ENCODE data around the gene KRT72. TPM values are rescaled to one million over a fixed set of nuclear protein-coding genes. Genes with fewer than 3 reads are reported as not detected.
A peak's percentile ranks its signal among the peaks of the same experiment; 100 is the strongest.

Gene KRT72
- total and polyA plus RNA-seq, 5 donors from 2014 or later: 0.13 to 1.3 TPM; not detected in 3

DNA sequence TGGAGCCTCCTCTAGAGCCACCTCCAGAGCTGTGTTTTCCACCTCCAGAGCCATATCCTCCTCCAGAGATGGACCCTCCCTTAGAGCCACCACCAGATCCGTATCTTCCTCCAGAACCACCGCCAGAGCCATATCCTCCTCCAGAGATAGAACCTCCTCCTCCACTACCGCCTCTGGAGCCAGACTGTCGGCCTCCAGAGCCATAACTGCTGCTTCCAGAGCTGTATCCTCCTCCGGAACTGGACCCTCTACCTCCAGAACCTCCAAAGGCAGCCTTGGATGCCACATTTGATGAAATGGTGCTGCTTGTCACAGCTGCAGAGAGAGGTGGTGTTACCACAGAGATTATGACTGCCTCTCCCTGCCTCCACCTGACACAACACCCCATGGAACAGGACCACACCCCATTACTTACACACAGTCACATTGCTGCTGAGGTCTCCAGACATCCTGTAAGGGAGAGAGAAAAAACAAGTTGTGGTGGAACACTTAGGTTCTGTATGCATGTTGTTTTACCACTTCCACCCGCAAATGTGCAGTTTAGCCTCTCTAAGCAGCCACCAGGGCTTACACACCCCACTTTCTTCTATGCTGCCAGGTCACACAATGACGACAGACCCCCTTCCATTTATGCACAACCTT, 44.0 kb upstream of the KRT72 start:
- no peaks in the 10 kb centered on the region for H3K9me3 ChIP-seq (ENCODE audit: control insufficient read depth in 2 of 2, low read length in 2 of 2)
- H3K27me3 ChIP-seq (ENCODE audit: control insufficient read depth, insufficient read depth, low read length): no peaks in the 10 kb centered on the region
- peaks cover 6% of the 10 kb centered on the region for H3K4me1 ChIP-seq (ENCODE audit: control insufficient read depth, insufficient read depth, low read length, poor library complexity, severe bottlenecking)
- DNase-seq (peak in 2 of 3 donors; percentile 78 to 86), ATAC-seq (ENCODE audit: low read depth in 2 of 2) (peak; percentile 86 to 92)
- H3K36me3 ChIP-seq (ENCODE audit: control insufficient read depth, insufficient read depth, low read length): no peaks in the 10 kb centered on the region
- Mint-ChIP-seq H3K4me1 (peaks cover 0 to 63% (median 9%) of the 10 kb centered on the region in 4 donors), H3K27ac (peak overlapping the region; percentile 98 to 99 (median 99)), H3K4me3 (peak overlapping the region; percentile 59 to 84 (median 66)), H3K36me3 (no peaks in the 10 kb centered on the region), H3K9me3 (peaks cover 0 to 4% (median 0%) of the 10 kb centered on the region in 7 donors), H3K27me3 (peaks cover 9% of the 10 kb centered on the region)
- peak overlapping the region; percentile 36 for H3K27ac ChIP-seq (ENCODE audit: insufficient read depth, low read length, poor library complexity, severe bottlenecking)
- H3K4me3 ChIP-seq (ENCODE audit: low read depth, low read length): no peak overlapping the region

DNA sequence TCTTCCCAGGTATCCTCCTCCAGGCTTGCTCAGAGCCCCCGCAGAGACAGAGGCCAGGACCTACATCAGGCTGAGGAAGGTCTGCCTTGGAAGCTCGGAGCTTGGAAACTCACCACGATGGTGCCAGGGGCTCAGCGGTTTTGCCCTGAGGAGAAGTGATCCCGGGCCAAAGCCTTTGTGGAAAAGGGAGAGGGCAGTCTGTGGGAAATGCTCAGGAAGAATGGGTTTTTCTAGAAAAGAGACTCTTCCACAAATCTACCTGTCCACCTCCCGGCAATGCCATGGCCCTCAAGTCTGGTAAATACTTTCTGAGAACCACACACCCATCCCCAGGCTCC, 42.8 kb upstream of the KRT72 start:
- ATAC-seq (ENCODE audit: low read depth in 2 of 2) (no peak), DNase-seq (no peak)
- H3K4me3 Mint-ChIP-seq: no peak overlapping the region
- no peak overlapping the region for H3K4me3 ChIP-seq (ENCODE audit: low read depth, low read length)
- H3K36me3 ChIP-seq (ENCODE audit: control insufficient read depth, insufficient read depth, low read length): no peaks in the 10 kb centered on the region
- H3K4me1 Mint-ChIP-seq: peaks cover 0 to 60% (median 9%) of the 10 kb centered on the region in 4 donors
- peaks cover 7% of the 10 kb centered on the region for H3K27me3 Mint-ChIP-seq
- H3K27ac Mint-ChIP-seq: peak overlapping the region; percentile 68 to 99 (median 99)
- H3K9me3 Mint-ChIP-seq: peaks cover 0 to 4% (median 0%) of the 10 kb centered on the region in 7 donors
- H3K36me3 Mint-ChIP-seq: no peaks in the 10 kb centered on the region
- peaks cover 6% of the 10 kb centered on the region for H3K4me1 ChIP-seq (ENCODE audit: control insufficient read depth, insufficient read depth, low read length, poor library complexity, severe bottlenecking)
- no peaks in the 10 kb centered on the region for H3K9me3 ChIP-seq (ENCODE audit: control insufficient read depth in 2 of 2, low read length in 2 of 2)
- no peak overlapping the region for H3K27ac ChIP-seq (ENCODE audit: insufficient read depth, low read length, poor library complexity, severe bottlenecking)
- H3K27me3 ChIP-seq (ENCODE audit: control insufficient read depth, insufficient read depth, low read length): peaks cover 5% of the 10 kb centered on the region

GRCh38 chr12:52643233-52644077, 42.2 kb upstream of the KRT72 start:
- H3K27ac Mint-ChIP-seq: peak overlapping the region; percentile 80 to 89 (median 87)
- ATAC-seq (ENCODE audit: low read depth in 2 of 2): no peak
- peaks cover 5% of the 10 kb centered on the region for H3K27me3 Mint-ChIP-seq
- H3K36me3 Mint-ChIP-seq: no peaks in the 10 kb centered on the region
- H3K4me3 Mint-ChIP-seq: no peak overlapping the region
- peaks cover 0 to 4% (median 0%) of the 10 kb centered on the region in 7 donors for H3K9me3 Mint-ChIP-seq
- no peaks in the 10 kb centered on the region for H3K9me3 ChIP-seq (ENCODE audit: control insufficient read depth in 2 of 2, low read length in 2 of 2)
- H3K27ac ChIP-seq (ENCODE audit: insufficient read depth, low read length, poor library complexity, severe bottlenecking): no peak overlapping the region
- H3K4me1 Mint-ChIP-seq: peaks cover 0 to 56% (median 9%) of the 10 kb centered on the region in 4 donors
- H3K27me3 ChIP-seq (ENCODE audit: control insufficient read depth, insufficient read depth, low read length): peaks cover 5% of the 10 kb centered on the region
- H3K36me3 ChIP-seq (ENCODE audit: control insufficient read depth, insufficient read depth, low read length): no peaks in the 10 kb centered on the region
- H3K4me3 ChIP-seq (ENCODE audit: low read depth, low read length): no peak overlapping the region
- no peak for DNase-seq
- H3K4me1 ChIP-seq (ENCODE audit: control insufficient read depth, insufficient read depth, low read length, poor library complexity, severe bottlenecking): peaks cover 6% of the 10 kb centered on the region

- H3K4me3 Mint-ChIP-seq: no peak overlapping the region
These were observed 40.2 kb upstream of the KRT72 start for GRCh38 chr12:52641468-52641867.

GRCh38 chr12:52637299-52637698, 36.0 kb upstream of the KRT72 start:
- peaks cover 20% of the 10 kb centered on the region for H3K27me3 Mint-ChIP-seq
- peaks cover 8% of the 10 kb centered on the region for H3K27me3 ChIP-seq (ENCODE audit: control insufficient read depth, insufficient read depth, low read length)
- H3K4me1 Mint-ChIP-seq: peaks cover 0 to 31% (median 1%) of the 10 kb centered on the region in 4 donors
- H3K4me1 ChIP-seq (ENCODE audit: control insufficient read depth, insufficient read depth, low read length, poor library complexity, severe bottlenecking): no peaks in the 10 kb centered on the region
- no peak overlapping the region for H3K4me3 ChIP-seq (ENCODE audit: low read depth, low read length)
- DNase-seq (no peak), ATAC-seq (ENCODE audit: low read depth in 2 of 2) (no peak)
- H3K4me3 Mint-ChIP-seq: no peak overlapping the region
- H3K27ac ChIP-seq (ENCODE audit: insufficient read depth, low read length, poor library complexity, severe bottlenecking): no peak overlapping the region
- H3K36me3 ChIP-seq (ENCODE audit: control insufficient read depth, insufficient read depth, low read length): no peaks in the 10 kb centered on the region
- H3K36me3 Mint-ChIP-seq: no peaks in the 10 kb centered on the region
- peaks cover 0 to 2% (median 0%) of the 10 kb centered on the region in 7 donors for H3K9me3 Mint-ChIP-seq
- no peak overlapping the region for H3K27ac Mint-ChIP-seq
- H3K9me3 ChIP-seq (ENCODE audit: control insufficient read depth in 2 of 2, low read length in 2 of 2): no peaks in the 10 kb centered on the region

More at GRCh38 chr12:52641468-52641867, 40.2 kb upstream of the KRT72 start:
- peaks cover 9% of the 10 kb centered on the region for H3K27me3 Mint-ChIP-seq
- H3K36me3 ChIP-seq (ENCODE audit: control insufficient read depth, insufficient read depth, low read length): no peaks in the 10 kb centered on the region
- ATAC-seq (ENCODE audit: low read depth in 2 of 2) (no peak), DNase-seq (no peak)
- H3K36me3 Mint-ChIP-seq: no peaks in the 10 kb centered on the region
- H3K4me1 ChIP-seq (ENCODE audit: control insufficient read depth, insufficient read depth, low read length, poor library complexity, severe bottlenecking): peaks cover 6% of the 10 kb centered on the region
- peak overlapping the region in 2 of 3 donors; percentile 74 to 87 for H3K27ac Mint-ChIP-seq
- no peak overlapping the region for H3K27ac ChIP-seq (ENCODE audit: insufficient read depth, low read length, poor library complexity, severe bottlenecking)
- no peak overlapping the region for H3K4me3 ChIP-seq (ENCODE audit: low read depth, low read length)
- peaks cover 5% of the 10 kb centered on the region for H3K27me3 ChIP-seq (ENCODE audit: control insufficient read depth, insufficient read depth, low read length)
- H3K4me1 Mint-ChIP-seq: peaks cover 0 to 40% (median 9%) of the 10 kb centered on the region in 4 donors
- no peaks in the 10 kb centered on the region for H3K9me3 ChIP-seq (ENCODE audit: control insufficient read depth in 2 of 2, low read length in 2 of 2)
- H3K9me3 Mint-ChIP-seq: peaks cover 0 to 4% (median 0%) of the 10 kb centered on the region in 7 donors

GRCh38 chr12:52636592-52637258, 35.5 kb upstream of the KRT72 start:
- peaks cover 0 to 33% (median 1%) of the 10 kb centered on the region in 4 donors for H3K4me1 Mint-ChIP-seq
- H3K36me3 ChIP-seq (ENCODE audit: control insufficient read depth, insufficient read depth, low read length): no peaks in the 10 kb centered on the region
- no peaks in the 10 kb centered on the region for H3K4me1 ChIP-seq (ENCODE audit: control insufficient read depth, insufficient read depth, low read length, poor library complexity, severe bottlenecking)
- H3K27me3 Mint-ChIP-seq: peaks cover 20% of the 10 kb centered on the region
- peaks cover 0 to 2% (median 0%) of the 10 kb centered on the region in 7 donors for H3K9me3 Mint-ChIP-seq
- H3K4me3 ChIP-seq (ENCODE audit: low read depth, low read length): no peak overlapping the region
- no peaks in the 10 kb centered on the region for H3K9me3 ChIP-seq (ENCODE audit: control insufficient read depth in 2 of 2, low read length in 2 of 2)
- no peak for DNase-seq
- no peak overlapping the region for H3K4me3 Mint-ChIP-seq
- no peak overlapping the region for H3K27ac Mint-ChIP-seq
- peaks cover 8% of the 10 kb centered on the region for H3K27me3 ChIP-seq (ENCODE audit: control insufficient read depth, insufficient read depth, low read length)
- H3K27ac ChIP-seq (ENCODE audit: insufficient read depth, low read length, poor library complexity, severe bottlenecking): no peak overlapping the region
- H3K36me3 Mint-ChIP-seq: no peaks in the 10 kb centered on the region
- ATAC-seq (ENCODE audit: low read depth in 2 of 2): no peak

DNA sequence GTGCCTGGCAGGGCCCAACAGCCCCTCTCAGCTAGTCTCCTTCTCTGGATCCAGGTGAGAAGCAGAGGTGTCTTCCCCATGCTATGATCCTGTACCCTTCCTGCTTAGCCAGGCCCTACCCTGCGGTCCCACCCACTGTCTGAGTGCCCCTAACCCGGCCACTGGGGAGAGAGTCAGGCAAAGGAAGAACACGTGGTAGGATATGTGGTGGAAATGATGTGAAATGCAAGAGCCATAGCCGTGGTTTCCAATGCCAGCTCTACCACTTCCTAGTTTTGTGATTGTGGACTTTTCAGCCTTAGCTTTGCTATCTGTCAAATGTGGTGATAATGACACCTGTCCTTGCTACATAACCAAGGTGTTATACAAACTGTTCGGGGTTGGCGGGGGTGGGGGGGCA, 34.9 kb upstream of the KRT72 start:
- Mint-ChIP-seq H3K4me3 (no peak overlapping the region), H3K27me3 (peaks cover 20% of the 10 kb centered on the region), H3K9me3 (peaks cover 0 to 2% (median 0%) of the 10 kb centered on the region in 7 donors), H3K27ac (no peak overlapping the region), H3K4me1 (peaks cover 0 to 32% (median 1%) of the 10 kb centered on the region in 4 donors), H3K36me3 (no peaks in the 10 kb centered on the region)
- H3K27ac ChIP-seq (ENCODE audit: insufficient read depth, low read length, poor library complexity, severe bottlenecking): no peak overlapping the region
- H3K27me3 ChIP-seq (ENCODE audit: control insufficient read depth, insufficient read depth, low read length): peaks cover 8% of the 10 kb centered on the region
- H3K4me3 ChIP-seq (ENCODE audit: low read depth, low read length): no peak overlapping the region
- H3K9me3 ChIP-seq (ENCODE audit: control insufficient read depth in 2 of 2, low read length in 2 of 2): no peaks in the 10 kb centered on the region
- DNase-seq: no peak
- H3K36me3 ChIP-seq (ENCODE audit: control insufficient read depth, insufficient read depth, low read length): no peaks in the 10 kb centered on the region
- H3K4me1 ChIP-seq (ENCODE audit: control insufficient read depth, insufficient read depth, low read length, poor library complexity, severe bottlenecking): no peaks in the 10 kb centered on the region
- no peak for ATAC-seq (ENCODE audit: low read depth in 2 of 2)
